ENCODE data around the gene PCK2. TPM values are rescaled to one million over a fixed set of nuclear protein-coding genes. Genes with fewer than 3 reads are reported as not detected.

Gene PCK2
- total and polyA plus RNA-seq, 2 of the 8 experiments (the other 6 are each of a cell fraction or from before 2014, with no cell fraction given) = 81.9 to 115 TPM

DNA sequence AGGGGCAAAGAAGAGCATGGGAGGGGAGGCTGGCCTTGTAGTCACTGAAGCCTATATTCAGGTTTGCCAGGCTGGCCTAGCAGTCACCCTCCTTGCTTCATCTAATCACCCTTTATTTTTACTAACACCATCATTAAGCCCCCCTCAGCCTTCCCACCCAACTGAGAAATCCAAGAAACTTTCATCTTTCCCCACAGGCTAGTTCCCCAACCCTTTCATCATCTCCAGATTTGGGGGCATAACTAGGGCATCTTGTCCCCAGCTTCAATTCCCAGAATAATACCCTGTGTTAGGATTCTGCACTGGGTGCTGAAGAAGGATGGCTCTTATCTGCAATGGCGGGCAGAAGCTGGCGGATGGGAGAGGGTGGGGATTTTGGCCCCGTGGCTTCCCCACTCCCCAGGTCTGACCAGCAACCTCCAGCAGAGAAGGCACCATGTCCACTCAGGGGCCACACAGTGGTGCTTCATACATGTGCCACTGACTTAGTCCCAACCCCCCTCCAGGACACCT, 6.9 kb downstream of the PCK2 start (continued):
- no peak for TF ChIP-seq MAFK (IDR thresholded peaks at IDR 0.05; ENCODE audit: low read depth, low read length)
- TF ChIP-seq ATF2 (IDR thresholded peaks at IDR 0.05; ENCODE audit: low read length) = no peak

Data from H1 (cell line).